ENCODE results near the gene TMC2. TPM values are rescaled to one million over a fixed set of nuclear protein-coding genes. Genes with fewer than 3 reads are reported as not detected.

The TMC2 gene
- total RNA-seq, 4 donors from 2014 or later, result 0.19 TPM; not detected in 3

GRCh38 chr20:2518096-2518495 lies 18.3 kb upstream of the TMC2 start:
- Histone ChIP-seq H3K36me3 (no peaks in the 10 kb centered on the region), H3K4me3 (no peak overlapping the region), H3K27me3 (peaks cover 0 to 4% (median 0%) of the 10 kb centered on the region in 4 donors), H3K4me1 (peaks cover 0 to 14% (median 0%) of the 10 kb centered on the region in 3 donors), H3K27ac (no peak overlapping the region), H3K9me3 (no peaks in the 10 kb centered on the region)
- DNase-seq, result no peak
- no peak for TF ChIP-seq CTCF (IDR thresholded peaks at IDR 0.05)
- TF ChIP-seq POLR2A (IDR thresholded peaks at IDR 0.05), result no peak
- intact Hi-C loops (cut with DNase I), result no loop called here
- WGBS, 2 donors, result 91 to 92% methylated on average over 9 to 10 of the region's 10 CpGs

- intact Hi-C loops (cut with DNase I), result no loop called here
- Histone ChIP-seq H3K36me3 (no peaks in the 10 kb centered on the region), H3K27me3 (peaks cover 0 to 4% (median 0%) of the 10 kb centered on the region in 4 donors), H3K9me3 (no peaks in the 10 kb centered on the region), H3K4me1 (peaks cover 0 to 19% (median 0%) of the 10 kb centered on the region in 3 donors), H3K4me3 (no peak overlapping the region), H3K27ac (no peak overlapping the region)
- 79 to 80% methylated on average over 4 of the region's 4 CpGs for WGBS, 2 donors
- TF ChIP-seq CTCF (IDR thresholded peaks at IDR 0.05) (no peak), POLR2A (IDR thresholded peaks at IDR 0.05) (no peak)
- no peak for DNase-seq
Measured at GRCh38 chr20:2518558-2518957, 17.8 kb upstream of the TMC2 start.

GRCh38 chr20:2519115-2519809 lies 17.1 kb upstream of the TMC2 start:
- WGBS, 2 donors, result 91 to 98% methylated on average over 4 of the region's 4 CpGs
- Histone ChIP-seq H3K27me3 (peaks cover 0 to 4% (median 0%) of the 10 kb centered on the region in 4 donors), H3K27ac (no peak overlapping the region), H3K4me1 (peaks cover 3 to 26% (median 4%) of the 10 kb centered on the region in 3 donors), H3K36me3 (no peaks in the 10 kb centered on the region), H3K9me3 (no peaks in the 10 kb centered on the region), H3K4me3 (no peak overlapping the region)
- TF ChIP-seq POLR2A (IDR thresholded peaks at IDR 0.05), result no peak
- no peak for TF ChIP-seq CTCF (IDR thresholded peaks at IDR 0.05)
- DNase-seq, result no peak
- intact Hi-C loops (cut with DNase I), result no loop called here

GRCh38 chr20:2520617-2521016 lies 15.8 kb upstream of the TMC2 start:
- H3K27me3 ChIP-seq, result peaks cover 0 to 4% (median 0%) of the 10 kb centered on the region in 4 donors
- no peaks in the 10 kb centered on the region for H3K9me3 ChIP-seq
- TF ChIP-seq POLR2A (IDR thresholded peaks at IDR 0.05), result no peak
- no peak for TF ChIP-seq CTCF (IDR thresholded peaks at IDR 0.05)
- H3K36me3 ChIP-seq, result no peaks in the 10 kb centered on the region
- H3K4me3 ChIP-seq, result no peak overlapping the region
- H3K27ac ChIP-seq, result no peak overlapping the region
- 72 to 86% methylated on average over 3 of the region's 3 CpGs for WGBS, 2 donors
- no peak for DNase-seq
- H3K4me1 ChIP-seq, result peaks cover 3 to 35% (median 4%) of the 10 kb centered on the region in 3 donors
- intact Hi-C loops (cut with DNase I), result loop anchor here (10.0 kb wide), 1 partner anchor 124 kb away; no protein-coding TSS in a partner anchor
